Amygdala (tissue), 56 donors: Measurements from ENCODE around the gene OR52E4.

Source experiments
- DNase-seq, 56 donors: peaks; one replicate each; lab custom pipeline; 2025; lab: John Stamatoyannopoulos, UW

The OR52E4 gene

GRCh38 chr11:5928811-5929210 lies 48.4 kb downstream of the OR52E4 start:
- no peak for DNase-seq

DNA sequence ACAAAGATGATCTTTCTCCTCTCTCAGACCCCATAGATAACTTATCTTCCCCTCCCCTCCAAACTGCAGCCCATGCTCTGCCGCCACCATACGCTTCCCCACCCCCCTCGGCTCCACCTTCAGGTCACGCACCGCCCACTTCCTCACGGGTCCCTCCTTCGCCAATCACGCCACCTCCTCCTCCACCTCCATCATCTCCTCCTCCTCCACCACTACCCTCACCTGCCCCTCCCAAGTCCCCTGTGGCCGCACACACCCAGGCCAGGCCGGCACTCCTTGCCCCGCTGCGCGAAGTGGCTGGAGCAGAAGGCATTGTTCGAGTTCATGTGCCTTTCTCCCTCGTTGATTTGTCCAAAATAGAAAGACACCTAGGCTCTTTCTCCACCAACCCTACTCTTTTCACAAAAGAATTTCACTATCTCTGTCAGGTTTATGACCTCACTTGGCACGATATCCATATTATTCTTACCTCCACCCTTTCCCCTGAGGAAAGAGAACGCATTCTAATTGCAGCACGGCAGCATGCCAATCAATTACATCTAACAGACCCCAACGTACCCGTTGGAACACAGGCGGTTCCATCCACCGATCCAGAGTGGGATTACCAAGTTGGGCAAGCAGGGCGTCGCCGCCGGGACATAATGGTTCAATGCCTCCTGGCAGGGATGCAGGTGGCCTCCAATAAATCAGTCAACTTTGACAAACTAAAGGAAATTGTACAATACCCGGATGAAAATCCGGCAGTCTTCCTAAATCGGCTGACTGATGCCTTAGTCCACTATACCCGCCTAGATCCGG lies 49.3 kb downstream of the OR52E4 start:
- no peak for DNase-seq

DNA sequence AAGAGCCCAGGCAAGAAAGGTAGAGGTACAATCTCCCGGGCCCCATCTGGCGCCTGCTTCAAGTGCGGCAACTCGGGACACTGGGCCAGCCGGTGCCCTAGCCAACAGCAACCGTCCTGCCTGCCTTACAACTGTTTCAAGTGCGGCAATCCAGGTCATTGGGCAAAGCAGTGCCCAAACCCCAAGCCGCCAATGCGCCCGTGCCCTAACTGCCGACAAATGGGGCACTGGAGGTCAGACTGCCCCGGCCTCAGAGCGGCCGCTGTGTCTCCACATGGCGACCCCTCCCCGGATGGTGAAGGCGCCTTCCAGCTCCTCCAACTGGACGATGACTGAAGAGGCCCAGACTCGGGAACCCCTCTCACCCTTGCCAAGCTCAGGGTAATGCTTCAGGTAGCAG lies 50.2 kb downstream of the OR52E4 start:
- DNase-seq = no peak

DNA sequence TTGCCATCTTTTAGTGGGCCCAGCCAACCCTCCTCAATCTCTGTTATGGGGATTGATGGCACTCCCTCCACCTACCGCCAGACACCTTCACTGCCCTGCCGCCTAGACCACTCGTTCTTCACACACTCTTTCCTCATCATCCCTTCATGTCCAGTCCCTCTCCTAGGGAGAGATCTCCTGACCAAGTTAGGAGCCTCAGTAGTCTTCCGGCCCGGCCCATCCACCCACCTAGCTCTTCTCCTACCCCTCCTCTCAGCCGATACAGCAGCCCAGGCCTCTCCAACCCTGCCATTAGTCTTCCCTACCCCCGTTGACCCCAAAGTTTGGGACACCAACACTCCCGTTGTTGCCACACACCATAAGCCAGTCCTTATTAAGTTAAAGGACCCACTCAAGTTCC lies 50.6 kb downstream of the OR52E4 start:
- no peak for DNase-seq

GRCh38 chr11:5932671-5933070 lies 52.2 kb downstream of the OR52E4 start:
- no peak for DNase-seq

DNA sequence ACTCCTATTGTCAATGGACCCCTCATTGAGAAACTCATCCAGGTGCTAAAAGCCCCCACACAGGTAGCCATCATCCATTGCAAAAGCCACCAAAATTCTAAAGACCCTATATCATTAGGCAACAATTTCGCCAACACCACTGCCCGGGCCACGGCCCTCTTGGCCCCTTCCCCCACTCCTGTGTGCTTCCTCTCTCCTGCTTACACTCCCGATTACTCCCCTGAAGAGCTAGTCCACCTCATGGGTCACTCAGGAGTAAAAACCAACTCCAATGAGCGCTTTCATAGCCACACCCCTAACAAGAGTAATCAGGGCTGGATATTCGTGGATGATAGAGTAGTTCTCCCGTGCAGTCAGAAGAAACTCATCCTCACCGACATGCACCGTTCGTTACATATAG lies 52.7 kb downstream of the OR52E4 start:
- DNase-seq = no peak
